ENCODE results near the gene MED4. TPM values are rescaled to one million over a fixed set of nuclear protein-coding genes. Genes with fewer than 3 reads are reported as not detected.
"Not testable (repeated sequence)": the region's sequence is repeated elsewhere in the genome, so short reads cannot be mapped to it uniquely, and the experiment has no call there.

The MED4 gene
- total RNA-seq, 1 donor from 2014 or later: 61.8 TPM

DNA sequence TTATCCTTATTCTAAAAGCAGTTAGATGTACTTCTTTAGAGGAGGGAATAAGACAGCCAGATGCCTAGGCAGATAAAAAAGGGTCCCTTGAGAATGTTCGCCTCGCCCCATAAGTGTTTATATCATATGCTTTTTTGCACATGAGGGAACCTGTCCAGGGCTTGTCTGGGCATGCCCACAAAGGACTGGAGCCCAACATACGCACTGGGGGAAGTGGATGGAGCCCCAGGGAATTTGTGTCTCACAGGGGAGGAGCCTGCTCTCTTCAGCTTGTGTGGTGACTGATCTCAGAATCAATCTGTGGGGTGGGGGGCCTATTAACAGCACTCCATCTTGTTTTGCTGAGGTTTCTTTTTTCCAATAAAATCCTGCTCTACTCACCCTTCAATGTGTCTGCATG is 22.6 kb downstream of the MED4 start:
- Mint-ChIP-seq H3K27me3 (no peaks in the 10 kb centered on the region), H3K9me3 (peaks cover 7% of the 10 kb centered on the region), H3K36me3 (ENCODE audit: low read depth) (peaks cover 91% of the 10 kb centered on the region), H3K4me3 (no peak overlapping the region), H3K4me1 (peaks cover 2% of the 10 kb centered on the region), H3K27ac (no peak overlapping the region)
- DNase-seq: no peak
- intact Hi-C loops (cut with micrococcal nuclease): no loop called here

- H3K4me1 Mint-ChIP-seq: peaks cover 10% of the 10 kb centered on the region
- H3K27me3 Mint-ChIP-seq: no peaks in the 10 kb centered on the region
- H3K9me3 Mint-ChIP-seq: peaks cover 7% of the 10 kb centered on the region
- intact Hi-C loops (cut with micrococcal nuclease): no loop called here
- H3K4me3 Mint-ChIP-seq: no peak overlapping the region
- peaks cover 93% of the 10 kb centered on the region for H3K36me3 Mint-ChIP-seq (ENCODE audit: low read depth)
- no peak overlapping the region for H3K27ac Mint-ChIP-seq
- DNase-seq: no peak
Measured at GRCh38 chr13:48070942-48071341, 24.0 kb downstream of the MED4 start.

GRCh38 chr13:48069573-48069972 is 25.3 kb downstream of the MED4 start:
- Mint-ChIP-seq H3K9me3 (peaks cover 10% of the 10 kb centered on the region), H3K36me3 (ENCODE audit: low read depth) (peaks cover 90% of the 10 kb centered on the region), H3K4me1 (peaks cover 10% of the 10 kb centered on the region), H3K4me3 (no peak overlapping the region), H3K27ac (no peak overlapping the region), H3K27me3 (no peaks in the 10 kb centered on the region)
- intact Hi-C loops (cut with micrococcal nuclease): no loop called here
- no peak for DNase-seq

GRCh38 chr13:48068952-48069351 is 26.0 kb downstream of the MED4 start:
- Mint-ChIP-seq H3K4me1 (peaks cover 10% of the 10 kb centered on the region), H3K9me3 (peaks cover 10% of the 10 kb centered on the region), H3K27me3 (no peaks in the 10 kb centered on the region), H3K36me3 (ENCODE audit: low read depth) (peaks cover 85% of the 10 kb centered on the region), H3K4me3 (no peak overlapping the region), H3K27ac (no peak overlapping the region)
- intact Hi-C loops (cut with micrococcal nuclease): no loop called here
- no peak for DNase-seq

DNA sequence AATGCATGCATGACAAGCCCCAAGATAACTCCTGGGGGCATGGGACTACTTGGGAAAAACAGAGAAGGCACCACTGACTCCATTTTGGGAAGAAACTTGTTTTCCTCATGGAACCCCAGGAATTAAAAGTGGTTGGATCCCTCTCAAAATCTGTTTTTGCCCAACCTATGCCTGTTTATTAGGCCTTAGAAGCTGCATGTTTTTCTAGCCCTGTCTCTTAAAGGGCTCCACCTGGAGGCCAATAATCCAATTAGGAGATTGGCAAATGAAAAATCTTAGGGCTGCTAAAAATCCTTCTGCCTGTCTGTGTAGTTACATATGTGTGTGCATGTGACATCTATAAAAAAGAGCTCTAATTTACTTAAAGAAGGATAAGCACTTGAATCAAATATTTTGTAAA is 26.9 kb downstream of the MED4 start:
- intact Hi-C loops (cut with micrococcal nuclease): no loop called here
- H3K36me3 Mint-ChIP-seq (ENCODE audit: low read depth): peaks cover 79% of the 10 kb centered on the region
- H3K27me3 Mint-ChIP-seq: no peaks in the 10 kb centered on the region
- peaks cover 10% of the 10 kb centered on the region for H3K4me1 Mint-ChIP-seq
- H3K4me3 Mint-ChIP-seq: no peak overlapping the region
- peaks cover 10% of the 10 kb centered on the region for H3K9me3 Mint-ChIP-seq
- peak; percentile 52 for DNase-seq
- no peak overlapping the region for H3K27ac Mint-ChIP-seq

GRCh38 chr13:48066310-48066989 is 28.5 kb downstream of the MED4 start:
- peaks cover 10% of the 10 kb centered on the region for H3K4me1 Mint-ChIP-seq
- peak; percentile 83 for DNase-seq
- peak overlapping the region; percentile 54 for H3K27ac Mint-ChIP-seq
- H3K9me3 Mint-ChIP-seq: peaks cover 6% of the 10 kb centered on the region
- peaks cover 63% of the 10 kb centered on the region for H3K36me3 Mint-ChIP-seq (ENCODE audit: low read depth)
- H3K27me3 Mint-ChIP-seq: no peaks in the 10 kb centered on the region
- intact Hi-C loops (cut with micrococcal nuclease): no loop called here
- no peak overlapping the region for H3K4me3 Mint-ChIP-seq

- H3K4me1 Mint-ChIP-seq; intact Hi-C loops (cut with micrococcal nuclease); DNase-seq; H3K4me3 Mint-ChIP-seq; H3K27me3 Mint-ChIP-seq; H3K9me3 Mint-ChIP-seq: not testable (repeated sequence)
- Mint-ChIP-seq H3K36me3 (ENCODE audit: low read depth) (peaks cover 20% of the 10 kb centered on the region), H3K27ac (peak overlapping the region; percentile 50)
Measured at GRCh38 chr13:48059951-48060350, 35.0 kb downstream of the MED4 start.

- peaks cover 17% of the 10 kb centered on the region for H3K36me3 Mint-ChIP-seq (ENCODE audit: low read depth)
- H3K27me3 Mint-ChIP-seq; intact Hi-C loops (cut with micrococcal nuclease); H3K4me3 Mint-ChIP-seq; H3K27ac Mint-ChIP-seq; H3K4me1 Mint-ChIP-seq; DNase-seq; H3K9me3 Mint-ChIP-seq: not testable (repeated sequence)
Measured at GRCh38 chr13:48058536-48058935, 36.4 kb downstream of the MED4 start.

GRCh38 chr13:48055712-48056111 is 39.2 kb downstream of the MED4 start:
- DNase-seq: no peak
- Mint-ChIP-seq H3K4me1 (peaks cover 9% of the 10 kb centered on the region), H3K9me3 (no peaks in the 10 kb centered on the region), H3K36me3 (ENCODE audit: low read depth) (peaks cover 35% of the 10 kb centered on the region), H3K27ac (no peak overlapping the region), H3K4me3 (no peak overlapping the region), H3K27me3 (no peaks in the 10 kb centered on the region)
- intact Hi-C loops (cut with micrococcal nuclease): no loop called here

- H3K27me3 Mint-ChIP-seq: no peaks in the 10 kb centered on the region
- no peak overlapping the region for H3K4me3 Mint-ChIP-seq
- H3K4me1 Mint-ChIP-seq: peaks cover 7% of the 10 kb centered on the region
- H3K9me3 Mint-ChIP-seq: no peaks in the 10 kb centered on the region
- peaks cover 35% of the 10 kb centered on the region for H3K36me3 Mint-ChIP-seq (ENCODE audit: low read depth)
- intact Hi-C loops (cut with micrococcal nuclease): no loop called here
- H3K27ac Mint-ChIP-seq: no peak overlapping the region
- no peak for DNase-seq
Measured at GRCh38 chr13:48054601-48055000, 40.3 kb downstream of the MED4 start.

DNA sequence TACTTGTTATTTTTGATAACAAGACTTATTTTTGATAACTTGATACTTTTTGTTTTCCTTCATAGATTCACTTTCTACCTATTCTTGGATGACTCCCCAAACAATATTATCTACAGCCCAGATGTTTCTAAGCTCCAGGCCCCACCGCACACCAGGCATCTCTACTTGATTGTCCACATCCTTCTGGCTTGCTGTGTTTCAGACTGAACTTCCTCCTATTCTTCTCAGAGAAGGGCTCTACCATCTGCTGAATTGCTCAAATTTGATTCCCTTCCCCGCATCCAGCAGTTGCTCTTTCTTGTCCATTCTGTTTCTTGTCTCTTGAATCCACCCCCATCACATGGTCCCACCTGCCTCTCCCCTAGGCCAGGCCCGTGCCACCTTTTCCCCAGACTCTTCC is 44.4 kb downstream of the MED4 start:
- intact Hi-C loops (cut with micrococcal nuclease): no loop called here
- Mint-ChIP-seq H3K4me3 (no peak overlapping the region), H3K36me3 (ENCODE audit: low read depth) (peaks cover 54% of the 10 kb centered on the region), H3K4me1 (no peaks in the 10 kb centered on the region), H3K9me3 (no peaks in the 10 kb centered on the region), H3K27ac (no peak overlapping the region), H3K27me3 (no peaks in the 10 kb centered on the region)
- DNase-seq: no peak

- no peak for DNase-seq
- Mint-ChIP-seq H3K9me3 (no peaks in the 10 kb centered on the region), H3K36me3 (ENCODE audit: low read depth) (peaks cover 56% of the 10 kb centered on the region), H3K27ac (peak overlapping the region; percentile 63), H3K4me3 (peak overlapping the region; percentile 56), H3K27me3 (no peaks in the 10 kb centered on the region), H3K4me1 (peaks cover 28% of the 10 kb centered on the region)
- intact Hi-C loops (cut with micrococcal nuclease): no loop called here
Measured at GRCh38 chr13:48043789-48044503, 51.0 kb downstream of the MED4 start.

GRCh38 chr13:48042894-48043293 is 52.0 kb downstream of the MED4 start:
- Mint-ChIP-seq H3K27ac (peak overlapping the region; percentile 20), H3K4me3 (no peak overlapping the region), H3K27me3 (no peaks in the 10 kb centered on the region), H3K36me3 (ENCODE audit: low read depth) (peaks cover 50% of the 10 kb centered on the region), H3K4me1 (peaks cover 33% of the 10 kb centered on the region), H3K9me3 (no peaks in the 10 kb centered on the region)
- intact Hi-C loops (cut with micrococcal nuclease): no loop called here
- no peak for DNase-seq

DNA sequence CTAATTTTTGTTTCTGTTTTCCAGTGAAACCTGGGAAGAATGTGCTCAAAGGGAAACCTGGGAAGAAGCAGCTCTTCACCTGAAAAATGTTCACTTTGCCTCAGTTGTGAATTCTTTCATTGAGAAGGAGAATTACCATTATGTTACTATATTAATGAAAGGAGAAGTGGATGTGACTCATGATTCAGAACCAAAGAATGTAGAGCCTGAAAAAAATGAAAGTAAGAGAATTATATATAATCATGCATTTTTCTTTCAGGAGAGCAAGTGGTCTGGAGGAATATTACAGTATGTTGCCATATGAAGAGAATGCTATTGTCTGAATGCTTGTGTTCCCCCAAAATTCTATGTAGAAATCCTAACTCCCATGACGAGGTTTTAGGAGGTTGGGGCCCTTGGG is 54.0 kb downstream of the MED4 start:
- DNase-seq: no peak
- intact Hi-C loops (cut with micrococcal nuclease): no loop called here
- Mint-ChIP-seq H3K36me3 (ENCODE audit: low read depth) (peaks cover 47% of the 10 kb centered on the region), H3K4me1 (peaks cover 46% of the 10 kb centered on the region), H3K9me3 (no peaks in the 10 kb centered on the region), H3K27me3 (no peaks in the 10 kb centered on the region), H3K27ac (no peak overlapping the region), H3K4me3 (no peak overlapping the region)
